Measurements from ENCODE around the gene DCUN1D2.
"Not testable (repeated sequence)": the region's sequence is repeated elsewhere in the genome, so short reads cannot be mapped to it uniquely, and the experiment has no call there.

The DCUN1D2 gene

GRCh38 chr13:113491982-113492381, 1.5 kb upstream of the DCUN1D2 start:
- in situ Hi-C loops (cut with HindIII; ENCODE audit: low sequenced_read_pairs), result loop anchor here (25.0 kb wide), 1 partner anchor 105 kb away; no protein-coding TSS in a partner anchor

- in situ Hi-C loops (cut with HindIII; ENCODE audit: low sequenced_read_pairs), result loop anchor here (25.0 kb wide), 1 partner anchor 104 kb away; no protein-coding TSS in a partner anchor
Measured at GRCh38 chr13:113491418-113491883, 940 bp upstream of the DCUN1D2 start.

- in situ Hi-C loops (cut with HindIII; ENCODE audit: low sequenced_read_pairs), result loop anchor here (25.0 kb wide), 1 partner anchor 103 kb away; no protein-coding TSS in a partner anchor
Measured at GRCh38 chr13:113489549-113490495, 689 bp downstream of the DCUN1D2 start.

- in situ Hi-C loops (cut with HindIII; ENCODE audit: low sequenced_read_pairs), result loop anchor here (25.0 kb wide), 1 partner anchor 102 kb away; no protein-coding TSS in a partner anchor
Measured at GRCh38 chr13:113489171-113489548, 1.4 kb downstream of the DCUN1D2 start.

- in situ Hi-C loops (cut with HindIII; ENCODE audit: low sequenced_read_pairs), result loop anchor here (25.0 kb wide), 1 partner anchor 101 kb away; no protein-coding TSS in a partner anchor
Measured at GRCh38 chr13:113488283-113488682, 2.2 kb downstream of the DCUN1D2 start.

GRCh38 chr13:113486698-113487097, 3.8 kb downstream of the DCUN1D2 start:
- in situ Hi-C loops (cut with HindIII; ENCODE audit: low sequenced_read_pairs), result loop anchor here (25.0 kb wide), 1 partner anchor 99 kb away; no protein-coding TSS in a partner anchor

GRCh38 chr13:113485545-113485944, 5.0 kb downstream of the DCUN1D2 start:
- in situ Hi-C loops (cut with HindIII; ENCODE audit: low sequenced_read_pairs), result loop anchor here (25.0 kb wide), 1 partner anchor 98 kb away; no protein-coding TSS in a partner anchor

- in situ Hi-C loops (cut with HindIII; ENCODE audit: low sequenced_read_pairs), result loop anchor here (25.0 kb wide), 1 partner anchor 96 kb away; no protein-coding TSS in a partner anchor
Measured at GRCh38 chr13:113483504-113484293, 6.8 kb downstream of the DCUN1D2 start.

GRCh38 chr13:113483081-113483480, 7.4 kb downstream of the DCUN1D2 start:
- in situ Hi-C loops (cut with HindIII; ENCODE audit: low sequenced_read_pairs), result loop anchor here (25.0 kb wide), 1 partner anchor 96 kb away; no protein-coding TSS in a partner anchor

GRCh38 chr13:113479179-113479578, 11.3 kb downstream of the DCUN1D2 start:
- in situ Hi-C loops (cut with HindIII; ENCODE audit: low sequenced_read_pairs), result loop anchor here (25.0 kb wide), 1 partner anchor 92 kb away; no protein-coding TSS in a partner anchor

- in situ Hi-C loops (cut with HindIII; ENCODE audit: low sequenced_read_pairs), result loop anchor here (25.0 kb wide), 1 partner anchor 90 kb away; no protein-coding TSS in a partner anchor
Measured at GRCh38 chr13:113477724-113478123, 12.8 kb downstream of the DCUN1D2 start.

GRCh38 chr13:113476811-113477210, 13.7 kb downstream of the DCUN1D2 start:
- in situ Hi-C loops (cut with HindIII; ENCODE audit: low sequenced_read_pairs), result loop anchor here (25.0 kb wide), 1 partner anchor 90 kb away; no protein-coding TSS in a partner anchor

GRCh38 chr13:113475911-113476310, 14.6 kb downstream of the DCUN1D2 start:
- in situ Hi-C loops (cut with HindIII; ENCODE audit: low sequenced_read_pairs), result loop anchor here (25.0 kb wide), 1 partner anchor 89 kb away; no protein-coding TSS in a partner anchor

- in situ Hi-C loops (cut with HindIII; ENCODE audit: low sequenced_read_pairs), result loop anchor here (25.0 kb wide), 1 partner anchor 88 kb away; no protein-coding TSS in a partner anchor
Measured at GRCh38 chr13:113475280-113475679, 15.2 kb downstream of the DCUN1D2 start.

GRCh38 chr13:113474179-113474578, 16.3 kb downstream of the DCUN1D2 start:
- in situ Hi-C loops (cut with HindIII; ENCODE audit: low sequenced_read_pairs), result no loop called here

- in situ Hi-C loops (cut with HindIII; ENCODE audit: low sequenced_read_pairs), result no loop called here
Measured at GRCh38 chr13:113472355-113473025, 18.0 kb downstream of the DCUN1D2 start.

GRCh38 chr13:113471844-113472243, 18.7 kb downstream of the DCUN1D2 start:
- in situ Hi-C loops (cut with HindIII; ENCODE audit: low sequenced_read_pairs), result no loop called here

- in situ Hi-C loops (cut with HindIII; ENCODE audit: low sequenced_read_pairs), result not testable (repeated sequence)
Measured at GRCh38 chr13:113470635-113471163, 19.8 kb downstream of the DCUN1D2 start.

GRCh38 chr13:113470073-113470472, 20.4 kb downstream of the DCUN1D2 start:
- in situ Hi-C loops (cut with HindIII; ENCODE audit: low sequenced_read_pairs), result no loop called here

GRCh38 chr13:113469582-113469981, 20.9 kb downstream of the DCUN1D2 start:
- in situ Hi-C loops (cut with HindIII; ENCODE audit: low sequenced_read_pairs), result no loop called here

Measured in DLD1 (cell line).